DND-41 (cell line): ENCODE data around the gene WNK2.

Source experiments
- CTCF ChIP-seq: IDR thresholded peaks from 2 replicates; pipeline ENCODE4 v1.5.1; 2012; ENCODE audit warnings: borderline replicate concordance, low read length, moderate library complexity, mild to moderate bottlenecking; ENCODE audit not compliant: poor library complexity, severe bottlenecking; ENCODE audit errors: extremely low read depth
- EZH2 ChIP-seq: IDR thresholded peaks from 3 replicates; pipeline ENCODE4 v1.6.1; 2012; ENCODE audit warnings: borderline replicate concordance, low read depth, mild to moderate bottlenecking, moderate library complexity, low read length, inconsistent platforms; ENCODE audit not compliant: severe bottlenecking

- no peak for TF ChIP-seq CTCF
- TF ChIP-seq EZH2: no peak
These were observed 116.7 kb downstream of the WNK2 start for GRCh38 chr9:93300585-93301081.
